K562 (cell line): ENCODE data around the gene DAPK2. TPM values are rescaled to one million over a fixed set of nuclear protein-coding genes. Genes with fewer than 3 reads are reported as not detected.
A peak's percentile ranks its signal among the peaks of the same experiment; 100 is the strongest.

Experiments
- E2F3 ChIP-seq: fragments of 250-450 bp; sonication (Bioruptor Pico); IDR thresholded peaks from 2 replicates; pipeline ENCODE4 v1.4.0; 2020; ENCODE audit warnings: mild to moderate bottlenecking
- KLF13 ChIP-seq: fragments of 450-650 bp; IDR thresholded peaks from 2 replicates; pipeline ENCODE4 v1.6.1; 2016; ENCODE audit warnings: missing genetic modification characterization, low read depth, mild to moderate bottlenecking, missing compliant biosample characterization, moderate library complexity, borderline replicate concordance
- MAZ ChIP-seq, 2 experiments: fragments of 450-650 bp in 1 of 2; sonication (generic) in 1 of 2; formaldehyde crosslinking; IDR thresholded peaks in 1 of 2; conservative IDR thresholded peaks in 1 of 2; 2 replicates each; pipeline versions ENCODE4 v1.4.0 to v1.5.0; 2020; ENCODE audit warnings: mild to moderate bottlenecking in 1 of 2, missing genetic modification reagents in 1 of 2
- NCOA1 ChIP-seq: fragments of 450-650 bp; IDR thresholded peaks from 2 replicates; pipeline ENCODE4 v1.6.1; 2016; ENCODE audit warnings: low read depth
- NELFE ChIP-seq: IDR thresholded peaks from 2 replicates; pipeline ENCODE4 v1.6.1; 2011; ENCODE audit warnings: mild to moderate bottlenecking; ENCODE audit not compliant: insufficient read depth, insufficient read length
- NFE2L1 ChIP-seq: fragments of 450-650 bp; IDR thresholded peaks from 2 replicates; pipeline ENCODE4 v1.6.1; 2016; ENCODE audit warnings: missing genetic modification characterization, low read depth, mild to moderate bottlenecking, missing compliant biosample characterization, moderate library complexity, borderline replicate concordance
- PML ChIP-seq: IDR thresholded peaks from 2 replicates; pipeline ENCODE4 v1.6.1; 2012; ENCODE audit warnings: low read length, inconsistent platforms
- POLR2AphosphoS2 ChIP-seq: IDR thresholded peaks from 2 replicates; pipeline ENCODE4 v1.6.1; 2012; ENCODE audit warnings: low read length, improper control_type of control experiment
- PPARD ChIP-seq: fragments of 250-450 bp; sonication (Bioruptor Pico); IDR thresholded peaks from 2 replicates; pipeline ENCODE4 v1.8.0; 2022; ENCODE audit warnings: inconsistent platforms, mild to moderate bottlenecking, moderate library complexity
- RUNX1 ChIP-seq: sonication (generic); IDR thresholded peaks from 2 replicates; pipeline ENCODE4 v1.6.1; 2016; ENCODE audit warnings: antibody characterized with exemption, low read depth
- VEZF1 ChIP-seq: fragments of 200-800 bp; sonication (Bioruptor generic); IDR thresholded peaks from 2 replicates; pipeline ENCODE4 v1.6.1; 2017; ENCODE audit warnings: missing genetic modification characterization, missing compliant biosample characterization
- XRCC3 ChIP-seq: fragments of 450-650 bp; IDR thresholded peaks from 2 replicates; pipeline ENCODE4 v1.6.1; 2017; ENCODE audit warnings: mild to moderate bottlenecking, moderate library complexity
- ZBTB26 ChIP-seq: fragments of 450-650 bp; formaldehyde crosslinking; IDR thresholded peaks from 2 replicates; pipeline ENCODE4 v1.4.0; 2022; ENCODE audit warnings: missing genetic modification characterization
- ZNF140 ChIP-seq: fragments of 250-450 bp; sonication (Bioruptor Pico); IDR thresholded peaks from 2 replicates; pipeline ENCODE4 v1.8.0; 2021; ENCODE audit warnings: moderate library complexity, mild to moderate bottlenecking, inconsistent platforms
- ZNF224 ChIP-seq: sonication (generic); formaldehyde crosslinking; IDR thresholded peaks from 2 replicates; pipeline ENCODE4 v1.8.0; 2022; ENCODE audit warnings: mild to moderate bottlenecking, missing genetic modification reagents
- polyA plus RNA-seq, 8 experiments: library from polyadenylated mRNA; depleted of rRNA in 4 of 8; stranded (reverse) in 5 of 8; unstranded in 3 of 8; fragments of >200 nt; fragmentation: Nextera tagmentation in 2 of 8; fragmentation: Illumina TruSeq in 1 of 8; extraction: Ambion mirVana in 2 of 8; extraction: Trizol in 1 of 8; gene quantifications; 2 replicates each; pipeline versions ENCODE4 v1.2.1 to v1.2.3, GENCODE V29; 2011 to 2014; ENCODE audit warnings: inconsistent platforms in 1 of 8, missing spikeins in 1 of 8
- total RNA-seq, 7 experiments: library from RNA; depleted of rRNA in 6 of 7; stranded (reverse); fragments of >200 nt in 6 of 7; fragmentation: Illumina TruSeq in 2 of 7; extraction: Trizol in 2 of 7; gene quantifications; 2 replicates each; pipeline versions ENCODE4 v1.2.1 to v1.2.3, GENCODE V29; 2011 to 2021; ENCODE audit warnings: low replicate concordance in 1 of 7
- TF ChIP-seq, protein P1 (sequence below): sonication (generic); formaldehyde crosslinking; IDR thresholded peaks from 2 replicates; pipeline ENCODE4 v1.8.1; 2023; ENCODE audit warnings: mild to moderate bottlenecking, missing genetic modification reagents
- TF ChIP-seq, protein P2 (sequence below), 2 experiments: fragments of 200-800 bp in 1 of 2; sonication (Bioruptor generic) in 1 of 2; sonication (generic) in 1 of 2; formaldehyde crosslinking in 1 of 2; IDR thresholded peaks in 1 of 2; conservative IDR thresholded peaks in 1 of 2; 2 replicates each; pipeline versions ENCODE4 v1.5.0 to v1.6.1; 2016 to 2020; ENCODE audit warnings: missing compliant biosample characterization in 1 of 2, missing genetic modification characterization in 1 of 2, missing genetic modification reagents in 1 of 2
- TF ChIP-seq, protein P3 (sequence below): fragments of 250-450 bp; sonication (Bioruptor Pico); IDR thresholded peaks from 2 replicates; pipeline ENCODE4 v1.5.1; 2021; ENCODE audit warnings: mild to moderate bottlenecking
- TF ChIP-seq, protein P4 (sequence below): sonication (generic); formaldehyde crosslinking; IDR thresholded peaks from 2 replicates; pipeline ENCODE4 v1.8.0; 2022; ENCODE audit warnings: missing genetic modification reagents, mild to moderate bottlenecking, borderline replicate concordance

The DAPK2 gene
- total and polyA plus RNA-seq, 9 of the 15 experiments (the other 6 are each of a cell fraction or from before 2014, with no cell fraction given): 0.14 to 5.2 (median 2.2) TPM

- TF ChIP-seq VEZF1 (CRISPR knock-in tag) (peak; percentile 47; the same call in 1 of the 2 replicates), POLR2AphosphoS2 (no peak), MAZ (CRISPR knock-in tag; conservative IDR thresholded peaks at IDR 0.05 in 1 of 2, IDR thresholded peaks at IDR 0.05 in 1 of 2) (peak; percentile 45 to 60; a peak in 2 of 4 replicates), PML (no peak), RUNX1 (no peak), NELFE (no peak), NFE2L1 (tag) (no peak), KLF13 (tag) (no peak), ZBTB26 (CRISPR knock-in tag) (no peak), E2F3 (CRISPR knock-in tag) (no peak), XRCC3 (no peak), ZNF224 (CRISPR knock-in tag) (no peak), PPARD (CRISPR knock-in tag) (no peak), ZNF140 (CRISPR knock-in tag) (no peak), NCOA1 (no peak)
- TF ChIP-seq, protein P1, sequence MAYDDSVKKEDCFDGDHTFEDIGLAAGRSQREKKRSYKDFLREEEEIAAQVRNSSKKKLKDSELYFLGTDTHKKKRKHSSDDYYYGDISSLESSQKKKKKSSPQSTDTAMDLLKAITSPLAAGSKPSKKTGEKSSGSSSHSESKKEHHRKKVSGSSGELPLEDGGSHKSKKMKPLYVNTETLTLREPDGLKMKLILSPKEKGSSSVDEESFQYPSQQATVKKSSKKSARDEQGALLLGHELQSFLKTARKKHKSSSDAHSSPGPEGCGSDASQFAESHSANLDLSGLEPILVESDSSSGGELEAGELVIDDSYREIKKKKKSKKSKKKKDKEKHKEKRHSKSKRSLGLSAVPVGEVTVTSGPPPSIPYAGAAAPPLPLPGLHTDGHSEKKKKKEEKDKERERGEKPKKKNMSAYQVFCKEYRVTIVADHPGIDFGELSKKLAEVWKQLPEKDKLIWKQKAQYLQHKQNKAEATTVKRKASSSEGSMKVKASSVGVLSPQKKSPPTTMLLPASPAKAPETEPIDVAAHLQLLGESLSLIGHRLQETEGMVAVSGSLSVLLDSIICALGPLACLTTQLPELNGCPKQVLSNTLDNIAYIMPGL: no peak
- TF ChIP-seq, protein P2, sequence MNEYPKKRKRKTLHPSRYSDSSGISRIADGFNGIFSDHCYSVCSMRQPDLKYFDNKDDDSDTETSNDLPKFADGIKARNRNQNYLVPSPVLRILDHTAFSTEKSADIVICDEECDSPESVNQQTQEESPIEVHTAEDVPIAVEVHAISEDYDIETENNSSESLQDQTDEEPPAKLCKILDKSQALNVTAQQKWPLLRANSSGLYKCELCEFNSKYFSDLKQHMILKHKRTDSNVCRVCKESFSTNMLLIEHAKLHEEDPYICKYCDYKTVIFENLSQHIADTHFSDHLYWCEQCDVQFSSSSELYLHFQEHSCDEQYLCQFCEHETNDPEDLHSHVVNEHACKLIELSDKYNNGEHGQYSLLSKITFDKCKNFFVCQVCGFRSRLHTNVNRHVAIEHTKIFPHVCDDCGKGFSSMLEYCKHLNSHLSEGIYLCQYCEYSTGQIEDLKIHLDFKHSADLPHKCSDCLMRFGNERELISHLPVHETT (CRISPR knock-in tag; conservative IDR thresholded peaks at IDR 0.05 in 1 of 2, IDR thresholded peaks at IDR 0.05 in 1 of 2): no peak
- TF ChIP-seq, protein P3, sequence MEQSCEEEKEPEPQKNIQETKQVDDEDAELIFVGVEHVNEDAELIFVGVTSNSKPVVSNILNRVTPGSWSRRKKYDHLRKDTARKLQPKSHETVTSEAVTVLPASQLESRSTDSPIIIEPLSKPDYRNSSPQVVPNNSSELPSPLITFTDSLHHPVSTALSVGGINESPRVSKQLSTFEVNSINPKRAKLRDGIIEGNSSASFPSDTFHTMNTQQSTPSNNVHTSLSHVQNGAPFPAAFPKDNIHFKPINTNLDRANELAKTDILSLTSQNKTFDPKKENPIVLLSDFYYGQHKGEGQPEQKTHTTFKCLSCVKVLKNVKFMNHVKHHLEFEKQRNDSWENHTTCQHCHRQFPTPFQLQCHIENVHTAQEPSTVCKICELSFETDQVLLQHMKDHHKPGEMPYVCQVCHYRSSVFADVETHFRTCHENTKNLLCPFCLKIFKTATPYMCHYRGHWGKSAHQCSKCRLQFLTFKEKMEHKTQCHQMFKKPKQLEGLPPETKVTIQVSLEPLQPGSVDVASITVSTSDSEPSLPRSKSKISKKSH: no peak
- TF ChIP-seq, protein P4, sequence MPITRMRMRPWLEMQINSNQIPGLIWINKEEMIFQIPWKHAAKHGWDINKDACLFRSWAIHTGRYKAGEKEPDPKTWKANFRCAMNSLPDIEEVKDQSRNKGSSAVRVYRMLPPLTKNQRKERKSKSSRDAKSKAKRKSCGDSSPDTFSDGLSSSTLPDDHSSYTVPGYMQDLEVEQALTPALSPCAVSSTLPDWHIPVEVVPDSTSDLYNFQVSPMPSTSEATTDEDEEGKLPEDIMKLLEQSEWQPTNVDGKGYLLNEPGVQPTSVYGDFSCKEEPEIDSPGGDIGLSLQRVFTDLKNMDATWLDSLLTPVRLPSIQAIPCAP (CRISPR knock-in tag): no peak
These were observed at the start of gene DAPK2 (continued) for GRCh38 chr15:64046421-64047153.
